Endothelial cell of umbilical vein (primary cell): ENCODE measurements around the gene THY1. TPM values are rescaled to one million over a fixed set of nuclear protein-coding genes. Genes with fewer than 3 reads are reported as not detected.

Experiments
- BruUV-seq: library from RNA; stranded (reverse); fragments of 400-500 nt; replicated peaks from 2 replicates; lab custom pipeline; 2021; lab: Mats Ljungman, UMichigan
- CTCF ChIA-PET: fragments of 300-600, 350-600 bp; sonication (Branson Sonifier 250); formaldehyde crosslinking; loops from one replicate; lab custom pipeline; 2021; ENCODE audit warnings: antibody characterized with exemption, inconsistent platforms; lab: Charles Lee
- POLR2A ChIA-PET: fragments of 300-600, 350-600 bp; sonication (Branson Sonifier 250); formaldehyde crosslinking; loops from one replicate; lab custom pipeline; 2021; ENCODE audit warnings: antibody characterized with exemption, inconsistent platforms; lab: Charles Lee
- DNase-seq: peaks from one replicate; pipeline ENCODE4 v3.0.0-alpha.2; 2011; ENCODE audit warnings: low read depth, low spot score
- FAIRE-seq: peaks from 2 replicates; lab custom pipeline; 2011; peaks lifted over from hg19 to GRCh38; lab: Jason Lieb, UNC
- H2AFZ ChIP-seq: 2 replicates; pipeline ENCODE4 v1.6.0; 2012; ENCODE audit warnings: low read depth, low read length, control low read depth, inconsistent platforms
- H3K27ac ChIP-seq: 2 replicates; pipeline ENCODE4 v1.5.1; 2011; ENCODE audit warnings: low read depth, mild to moderate bottlenecking, control low read depth, low read length, moderate library complexity; ENCODE audit not compliant: insufficient read depth
- H3K27me3 ChIP-seq, 2 experiments: 2 replicates each; pipeline versions ENCODE4 v1.6.0 to v1.6.1; 2011; ENCODE audit warnings: low read length in 2 of 2, mixed read lengths in 1 of 2; ENCODE audit not compliant: control insufficient read depth in 2 of 2, insufficient read depth in 2 of 2
- H3K36me3 ChIP-seq, 2 experiments: 2 replicates in 1 of 2; 3 replicates in 1 of 2; pipeline ENCODE4 v1.5.1; 2011; ENCODE audit warnings: low read length in 2 of 2, mild to moderate bottlenecking in 1 of 2, moderate library complexity in 1 of 2; ENCODE audit not compliant: control insufficient read depth in 2 of 2, insufficient read depth in 2 of 2; ENCODE audit errors: extremely low read depth in 1 of 2
- H3K4me1 ChIP-seq: 3 replicates; pipeline ENCODE4 v1.5.1; 2011; ENCODE audit warnings: mild to moderate bottlenecking, low read length; ENCODE audit not compliant: control insufficient read depth, insufficient read depth; ENCODE audit errors: extremely low read depth
- H3K4me2 ChIP-seq: 2 replicates; pipeline ENCODE4 v1.6.1; 2011; ENCODE audit warnings: low read length, control low read depth, mixed read lengths; ENCODE audit not compliant: insufficient read depth
- H3K4me3 ChIP-seq, 3 experiments: fragments of 200-600 bp in 1 of 3; sonication (generic), shearing (Covaris generic) in 1 of 3; replicated peaks in 1 of 3; 2 replicates each; pipeline ENCODE4 v1.5.1; 2011 to 2016; ENCODE audit warnings: control low read depth in 3 of 3, low read length in 3 of 3, mild to moderate bottlenecking in 2 of 3, inconsistent platforms in 1 of 3, low read depth in 1 of 3, moderate library complexity in 1 of 3; ENCODE audit not compliant: insufficient read depth in 1 of 3
- H3K79me2 ChIP-seq: 2 replicates; pipeline ENCODE4 v1.6.0; 2012; ENCODE audit warnings: low read length, inconsistent platforms; ENCODE audit not compliant: control insufficient read depth, insufficient read depth
- H3K9ac ChIP-seq: replicated peaks from 2 replicates; pipeline ENCODE3; 2011; ENCODE audit warnings: low read length, control low read depth; ENCODE audit not compliant: insufficient read depth; ENCODE audit errors: extremely low read depth
- H3K9me1 ChIP-seq: replicated peaks from 3 replicates; pipeline ENCODE4 v1.6.0; 2011; ENCODE audit warnings: mild to moderate bottlenecking, low read length; ENCODE audit not compliant: control insufficient read depth, insufficient read depth; ENCODE audit errors: extremely low read depth
- H3K9me3 ChIP-seq: replicated peaks from 2 replicates; pipeline ENCODE4 v1.5.1; 2012; ENCODE audit warnings: low read length, inconsistent platforms; ENCODE audit not compliant: control insufficient read depth, insufficient read depth
- H4K20me1 ChIP-seq: replicated peaks from 2 replicates; pipeline ENCODE3; 2011; ENCODE audit warnings: mild to moderate bottlenecking, low read length; ENCODE audit not compliant: control insufficient read depth, insufficient read depth; ENCODE audit errors: extremely low read depth
- CTCF ChIP-seq, 2 donors: IDR thresholded peaks; 1 replicate in 1 of 2; 2 replicates in 1 of 2; pipeline ENCODE4 v1.5.1; 2011; ENCODE audit warnings: low read length in 2 of 2, mild to moderate bottlenecking in 2 of 2, moderate library complexity in 2 of 2, control low read depth in 1 of 2, inconsistent platforms in 1 of 2, low read depth in 1 of 2; ENCODE audit not compliant: insufficient read depth in 1 of 2; ENCODE audit errors: extremely low read depth in 1 of 2
- EZH2 ChIP-seq: IDR thresholded peaks from 2 replicates; pipeline ENCODE4 v1.6.1; 2012; ENCODE audit warnings: borderline replicate concordance, low read depth, mild to moderate bottlenecking, moderate library complexity, low read length, inconsistent platforms; ENCODE audit not compliant: severe bottlenecking
- FOS ChIP-seq: IDR thresholded peaks from 2 replicates; pipeline ENCODE4 v1.6.1; 2011; ENCODE audit warnings: mild to moderate bottlenecking, low read length, moderate library complexity, borderline replicate concordance; ENCODE audit not compliant: insufficient read depth
- GATA2 ChIP-seq: IDR thresholded peaks from 2 replicates; pipeline ENCODE4 v1.7.0; 2011; ENCODE audit warnings: low read depth, mild to moderate bottlenecking, moderate library complexity, mixed read lengths, low read length; ENCODE audit not compliant: insufficient read length, insufficient read depth
- JUN ChIP-seq: IDR thresholded peaks from 2 replicates; pipeline ENCODE4 v1.6.1; 2011; ENCODE audit warnings: borderline replicate concordance, low read depth; ENCODE audit not compliant: insufficient read length, insufficient read depth
- MYC ChIP-seq: IDR thresholded peaks from one replicate; pipeline ENCODE4 v1.6.1; 2011; ENCODE audit warnings: mild to moderate bottlenecking, low read depth, low read length
- POLR2A ChIP-seq: IDR thresholded peaks from 2 replicates; pipeline ENCODE4 v1.6.1; 2012; ENCODE audit warnings: low read depth, mild to moderate bottlenecking, control low read depth, low read length
- POLR2AphosphoS5 ChIP-seq: IDR thresholded peaks from 2 replicates; pipeline ENCODE4 v1.6.1; 2012; ENCODE audit warnings: low read depth, mild to moderate bottlenecking, control low read depth, low read length, moderate library complexity; ENCODE audit not compliant: insufficient read depth
- dilution Hi-C: fragments of 300-500 bp; cut with MboI; formaldehyde crosslinking; loops from one replicate; pipeline ENCODE4 v1.15.0; 2019; ENCODE audit warnings: low sequenced_read_pairs; ENCODE audit not compliant: extremely low pct_ligation_motif_present
- intact Hi-C: fragments of 100-400 bp; cut with micrococcal nuclease; formaldehyde crosslinking; loops from one replicate; pipeline ENCODE4 v1.10.0; 2022
- polyA plus RNA-seq, 4 experiments: library from polyadenylated mRNA; depleted of rRNA in 3 of 4; stranded (reverse) in 3 of 4; unstranded in 1 of 4; fragments of >200 nt; gene quantifications; 2 replicates each; pipeline versions ENCODE4 v1.2.1 to v1.2.3, GENCODE V29; 2011 to 2012; ENCODE audit warnings: missing spikeins in 1 of 4
- total RNA-seq: library from RNA; stranded (reverse); gene quantifications from 2 replicates; pipeline ENCODE4 v1.2.3, GENCODE V29; 2021
- TF ChIP-seq, protein P1 (sequence below): IDR thresholded peaks from 2 replicates; pipeline ENCODE4 v1.6.1; 2011; ENCODE audit not compliant: insufficient read depth, insufficient read length

Gene THY1
- total and polyA plus RNA-seq, 2 donors (not counting 3 experiments of a cell fraction or from before 2014, with no cell fraction given): 0.75 to 1.4 TPM

DNA sequence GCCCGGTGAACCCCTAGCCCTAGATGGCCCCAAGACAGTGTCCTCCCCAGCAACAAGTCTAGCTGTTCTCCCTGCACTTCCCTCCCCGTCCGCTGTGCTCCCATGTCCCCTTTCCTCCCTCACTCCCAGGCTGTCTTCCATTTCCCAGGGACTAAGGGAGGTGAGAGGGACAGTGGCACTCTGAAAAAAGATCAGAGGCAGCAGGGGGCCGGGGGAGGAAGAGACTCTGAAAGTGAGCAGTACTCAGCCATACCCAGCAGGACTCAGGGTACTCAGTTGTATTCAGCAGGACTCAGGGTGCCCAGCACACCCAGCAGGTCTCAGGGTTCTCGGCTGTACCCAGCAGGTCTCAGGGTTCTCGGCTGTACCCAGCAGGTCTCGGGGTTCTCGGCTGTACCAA lies 48.4 kb upstream of the THY1 start:
- intact Hi-C loops (no loop called here), dilution Hi-C loops (no loop called here)
- Histone ChIP-seq H3K9ac (no peak overlapping the region), H3K27me3 (peaks cover 1 to 2% of the 10 kb centered on the region in 2 experiments), H3K4me2 (no peak overlapping the region), H3K4me1 (no peaks in the 10 kb centered on the region), H3K36me3 (no peaks in the 10 kb centered on the region), H3K9me1 (no peaks in the 10 kb centered on the region), H3K27ac (no peak overlapping the region), H2AFZ (no peak overlapping the region), H3K4me3 (no peak overlapping the region), H3K9me3 (no peaks in the 10 kb centered on the region), H4K20me1 (no peaks in the 10 kb centered on the region), H3K79me2 (no peaks in the 10 kb centered on the region)
- BruUV-seq: no TSS peak
- TF ChIP-seq CTCF (IDR thresholded peaks at IDR 0.05; ENCODE audit: extremely low read depth in 1 of 2, insufficient read depth in 1 of 2, low read depth in 1 of 2, low read length in 2 of 2) (no peak), POLR2A (no peak), FOS (no peak), GATA2 (no peak), JUN (no peak), MYC (no peak), POLR2AphosphoS5 (no peak), EZH2 (no peak)
- TF ChIP-seq, protein P1, sequence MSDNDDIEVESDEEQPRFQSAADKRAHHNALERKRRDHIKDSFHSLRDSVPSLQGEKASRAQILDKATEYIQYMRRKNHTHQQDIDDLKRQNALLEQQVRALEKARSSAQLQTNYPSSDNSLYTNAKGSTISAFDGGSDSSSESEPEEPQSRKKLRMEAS: no peak
- POLR2A ChIA-PET: no interaction called here
- no peak for FAIRE-seq
- CTCF ChIA-PET: no interaction called here
- no peak for DNase-seq
